Stromal cell of bone marrow (primary cell): Measurements from ENCODE around the gene SRRM4.
"Not testable (repeated sequence)": the region's sequence is repeated elsewhere in the genome, so short reads cannot be mapped to it uniquely, and the experiment has no call there.

Experiments
- DNase-seq: peaks from one replicate; pipeline ENCODE4 v3.0.0-alpha.2; 2012; ENCODE audit warnings: low read depth

SRRM4 gene

GRCh38 chr12:118981285-118982211, at the start of gene SRRM4:
SRRM4 (plus strand) TSS chr12:118981541; CDS start chr12:118981883, 342 bp downstream.
- no peak for DNase-seq

- DNase-seq: no peak
These were observed 35.1 kb upstream of the SRRM4 start for GRCh38 chr12:118946256-118946655.

GRCh38 chr12:118958520-118958919, 22.8 kb upstream of the SRRM4 start:
- DNase-seq: no peak

GRCh38 chr12:118959348-118959747, 22.0 kb upstream of the SRRM4 start:
- DNase-seq: no peak

GRCh38 chr12:118959985-118960560, 21.3 kb upstream of the SRRM4 start:
- DNase-seq: no peak

- no peak for DNase-seq
These were observed 20.5 kb upstream of the SRRM4 start for GRCh38 chr12:118960865-118961264.

GRCh38 chr12:118964988-118965387, 16.4 kb upstream of the SRRM4 start:
- DNase-seq: no peak

- DNase-seq: no peak
These were observed 10.5 kb upstream of the SRRM4 start for GRCh38 chr12:118970856-118971255.

GRCh38 chr12:118972982-118973381, 8.4 kb upstream of the SRRM4 start:
- no peak for DNase-seq

- DNase-seq: peak; percentile 4
These were observed 1.5 kb upstream of the SRRM4 start for GRCh38 chr12:118979763-118980406.

- no peak for DNase-seq
These were observed 830 bp upstream of the SRRM4 start for GRCh38 chr12:118980407-118981014.

- DNase-seq: no peak
These were observed 961 bp downstream of the SRRM4 start for GRCh38 chr12:118982302-118982701.

GRCh38 chr12:118982984-118983761, 1.8 kb downstream of the SRRM4 start:
- no peak for DNase-seq

- no peak for DNase-seq
These were observed 3.0 kb downstream of the SRRM4 start for GRCh38 chr12:118984161-118984943.

GRCh38 chr12:118986050-118986449, 4.7 kb downstream of the SRRM4 start:
- no peak for DNase-seq

GRCh38 chr12:118999107-118999506, 17.8 kb downstream of the SRRM4 start:
- no peak for DNase-seq

- DNase-seq: no peak
These were observed 23.7 kb downstream of the SRRM4 start for GRCh38 chr12:119005085-119005484.

- no peak for DNase-seq
These were observed 24.6 kb downstream of the SRRM4 start for GRCh38 chr12:119005913-119006312.

GRCh38 chr12:119006746-119007145, 25.4 kb downstream of the SRRM4 start:
- DNase-seq: no peak

GRCh38 chr12:119008273-119008672, 26.9 kb downstream of the SRRM4 start:
- not testable (repeated sequence) for DNase-seq

GRCh38 chr12:119008691-119009221, 27.4 kb downstream of the SRRM4 start:
- DNase-seq: no peak
